C4-2B (cell line): ENCODE results near the gene NUP62.

Experiments
- H3K27ac ChIP-seq: fragments of 450-650 bp; 2 replicates; pipeline ENCODE4 v1.5.1; 2017
- CTCF ChIP-seq: fragments of 450-650 bp; conservative IDR thresholded peaks from 2 replicates; pipeline ENCODE4 v1.5.1; 2017; ENCODE audit warnings: mild to moderate bottlenecking
- ZFX ChIP-seq: fragments of 450-650 bp; IDR thresholded peaks from 2 replicates; pipeline ENCODE4 v1.6.1; 2017

NUP62 gene

GRCh38 chr19:49857838-49858087 is 71.5 kb downstream of the NUP62 start:
- no peak overlapping the region for H3K27ac ChIP-seq
- TF ChIP-seq ZFX (no peak), CTCF (no peak)

- TF ChIP-seq CTCF (no peak), ZFX (no peak)
- H3K27ac ChIP-seq: no peak overlapping the region
These were observed 72.1 kb downstream of the NUP62 start for GRCh38 chr19:49857061-49857837.
